WTC11 (cell line): Measurements from ENCODE around the gene MYLK3.

Source experiments
- CREB1 ChIP-seq: sonication (generic); formaldehyde crosslinking; IDR thresholded peaks from 2 replicates; pipeline ENCODE4 v1.8.0; 2023; ENCODE audit warnings: mild to moderate bottlenecking, missing genetic modification reagents
- CTCF ChIP-seq: fragments of 200-600 bp; IDR thresholded peaks from 2 replicates; pipeline ENCODE4 v1.8.0; 2022; ENCODE audit warnings: antibody characterized with exemption
- TF ChIP-seq, protein P1 (sequence below): sonication (generic); formaldehyde crosslinking; IDR thresholded peaks from 2 replicates; pipeline ENCODE4 v1.8.1; 2023; ENCODE audit warnings: mild to moderate bottlenecking, moderate library complexity, missing genetic modification reagents
- TF ChIP-seq, protein P2 (sequence below): sonication (generic); formaldehyde crosslinking; IDR thresholded peaks from 2 replicates; pipeline ENCODE4 v1.8.0; 2022; ENCODE audit warnings: missing genetic modification reagents
- TF ChIP-seq, protein P3 (sequence below): sonication (generic); formaldehyde crosslinking; IDR thresholded peaks from 2 replicates; pipeline ENCODE4 v1.8.1; 2023; ENCODE audit warnings: mild to moderate bottlenecking, missing genetic modification reagents, borderline replicate concordance
- TF ChIP-seq, protein P4 (sequence below): sonication (generic); formaldehyde crosslinking; IDR thresholded peaks from 2 replicates; pipeline ENCODE4 v1.8.0; 2022; ENCODE audit warnings: mild to moderate bottlenecking, missing genetic modification reagents

DNA sequence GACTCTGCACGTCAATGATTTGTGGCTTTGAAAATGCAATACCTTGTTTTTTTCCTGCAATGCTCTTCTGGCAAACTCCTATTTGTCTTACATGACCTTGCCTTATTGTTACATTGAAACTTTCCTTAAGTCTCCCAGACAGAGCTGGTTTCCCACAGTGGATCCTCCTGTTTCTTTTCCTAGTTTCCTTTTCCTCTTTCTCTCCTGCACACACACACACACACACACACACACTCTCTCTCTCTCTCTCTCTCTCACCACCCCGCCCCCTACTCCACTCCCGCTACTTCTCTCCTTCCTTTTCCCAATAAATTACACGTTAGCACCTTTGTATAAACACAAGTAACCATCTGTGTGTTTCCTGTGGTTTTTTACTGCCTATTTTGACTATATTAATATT is 56.4 kb downstream of the MYLK3 start:
- TF ChIP-seq CTCF (no peak), CREB1 (CRISPR knock-in tag) (no peak)
- TF ChIP-seq, protein P1, sequence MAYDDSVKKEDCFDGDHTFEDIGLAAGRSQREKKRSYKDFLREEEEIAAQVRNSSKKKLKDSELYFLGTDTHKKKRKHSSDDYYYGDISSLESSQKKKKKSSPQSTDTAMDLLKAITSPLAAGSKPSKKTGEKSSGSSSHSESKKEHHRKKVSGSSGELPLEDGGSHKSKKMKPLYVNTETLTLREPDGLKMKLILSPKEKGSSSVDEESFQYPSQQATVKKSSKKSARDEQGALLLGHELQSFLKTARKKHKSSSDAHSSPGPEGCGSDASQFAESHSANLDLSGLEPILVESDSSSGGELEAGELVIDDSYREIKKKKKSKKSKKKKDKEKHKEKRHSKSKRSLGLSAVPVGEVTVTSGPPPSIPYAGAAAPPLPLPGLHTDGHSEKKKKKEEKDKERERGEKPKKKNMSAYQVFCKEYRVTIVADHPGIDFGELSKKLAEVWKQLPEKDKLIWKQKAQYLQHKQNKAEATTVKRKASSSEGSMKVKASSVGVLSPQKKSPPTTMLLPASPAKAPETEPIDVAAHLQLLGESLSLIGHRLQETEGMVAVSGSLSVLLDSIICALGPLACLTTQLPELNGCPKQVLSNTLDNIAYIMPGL (CRISPR knock-in tag) = no peak
- TF ChIP-seq, protein P2, sequence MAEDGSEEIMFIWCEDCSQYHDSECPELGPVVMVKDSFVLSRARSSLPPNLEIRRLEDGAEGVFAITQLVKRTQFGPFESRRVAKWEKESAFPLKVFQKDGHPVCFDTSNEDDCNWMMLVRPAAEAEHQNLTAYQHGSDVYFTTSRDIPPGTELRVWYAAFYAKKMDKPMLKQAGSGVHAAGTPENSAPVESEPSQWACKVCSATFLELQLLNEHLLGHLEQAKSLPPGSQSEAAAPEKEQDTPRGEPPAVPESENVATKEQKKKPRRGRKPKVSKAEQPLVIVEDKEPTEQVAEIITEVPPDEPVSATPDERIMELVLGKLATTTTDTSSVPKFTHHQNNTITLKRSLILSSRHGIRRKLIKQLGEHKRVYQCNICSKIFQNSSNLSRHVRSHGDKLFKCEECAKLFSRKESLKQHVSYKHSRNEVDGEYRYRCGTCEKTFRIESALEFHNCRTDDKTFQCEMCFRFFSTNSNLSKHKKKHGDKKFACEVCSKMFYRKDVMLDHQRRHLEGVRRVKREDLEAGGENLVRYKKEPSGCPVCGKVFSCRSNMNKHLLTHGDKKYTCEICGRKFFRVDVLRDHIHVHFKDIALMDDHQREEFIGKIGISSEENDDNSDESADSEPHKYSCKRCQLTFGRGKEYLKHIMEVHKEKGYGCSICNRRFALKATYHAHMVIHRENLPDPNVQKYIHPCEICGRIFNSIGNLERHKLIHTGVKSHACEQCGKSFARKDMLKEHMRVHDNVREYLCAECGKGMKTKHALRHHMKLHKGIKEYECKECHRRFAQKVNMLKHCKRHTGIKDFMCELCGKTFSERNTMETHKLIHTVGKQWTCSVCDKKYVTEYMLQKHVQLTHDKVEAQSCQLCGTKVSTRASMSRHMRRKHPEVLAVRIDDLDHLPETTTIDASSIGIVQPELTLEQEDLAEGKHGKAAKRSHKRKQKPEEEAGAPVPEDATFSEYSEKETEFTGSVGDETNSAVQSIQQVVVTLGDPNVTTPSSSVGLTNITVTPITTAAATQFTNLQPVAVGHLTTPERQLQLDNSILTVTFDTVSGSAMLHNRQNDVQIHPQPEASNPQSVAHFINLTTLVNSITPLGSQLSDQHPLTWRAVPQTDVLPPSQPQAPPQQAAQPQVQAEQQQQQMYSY (CRISPR knock-in tag) = no peak
- TF ChIP-seq, protein P3, sequence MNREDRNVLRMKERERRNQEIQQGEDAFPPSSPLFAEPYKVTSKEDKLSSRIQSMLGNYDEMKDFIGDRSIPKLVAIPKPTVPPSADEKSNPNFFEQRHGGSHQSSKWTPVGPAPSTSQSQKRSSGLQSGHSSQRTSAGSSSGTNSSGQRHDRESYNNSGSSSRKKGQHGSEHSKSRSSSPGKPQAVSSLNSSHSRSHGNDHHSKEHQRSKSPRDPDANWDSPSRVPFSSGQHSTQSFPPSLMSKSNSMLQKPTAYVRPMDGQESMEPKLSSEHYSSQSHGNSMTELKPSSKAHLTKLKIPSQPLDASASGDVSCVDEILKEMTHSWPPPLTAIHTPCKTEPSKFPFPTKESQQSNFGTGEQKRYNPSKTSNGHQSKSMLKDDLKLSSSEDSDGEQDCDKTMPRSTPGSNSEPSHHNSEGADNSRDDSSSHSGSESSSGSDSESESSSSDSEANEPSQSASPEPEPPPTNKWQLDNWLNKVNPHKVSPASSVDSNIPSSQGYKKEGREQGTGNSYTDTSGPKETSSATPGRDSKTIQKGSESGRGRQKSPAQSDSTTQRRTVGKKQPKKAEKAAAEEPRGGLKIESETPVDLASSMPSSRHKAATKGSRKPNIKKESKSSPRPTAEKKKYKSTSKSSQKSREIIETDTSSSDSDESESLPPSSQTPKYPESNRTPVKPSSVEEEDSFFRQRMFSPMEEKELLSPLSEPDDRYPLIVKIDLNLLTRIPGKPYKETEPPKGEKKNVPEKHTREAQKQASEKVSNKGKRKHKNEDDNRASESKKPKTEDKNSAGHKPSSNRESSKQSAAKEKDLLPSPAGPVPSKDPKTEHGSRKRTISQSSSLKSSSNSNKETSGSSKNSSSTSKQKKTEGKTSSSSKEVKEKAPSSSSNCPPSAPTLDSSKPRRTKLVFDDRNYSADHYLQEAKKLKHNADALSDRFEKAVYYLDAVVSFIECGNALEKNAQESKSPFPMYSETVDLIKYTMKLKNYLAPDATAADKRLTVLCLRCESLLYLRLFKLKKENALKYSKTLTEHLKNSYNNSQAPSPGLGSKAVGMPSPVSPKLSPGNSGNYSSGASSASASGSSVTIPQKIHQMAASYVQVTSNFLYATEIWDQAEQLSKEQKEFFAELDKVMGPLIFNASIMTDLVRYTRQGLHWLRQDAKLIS (CRISPR knock-in tag) = no peak
- TF ChIP-seq, protein P4, sequence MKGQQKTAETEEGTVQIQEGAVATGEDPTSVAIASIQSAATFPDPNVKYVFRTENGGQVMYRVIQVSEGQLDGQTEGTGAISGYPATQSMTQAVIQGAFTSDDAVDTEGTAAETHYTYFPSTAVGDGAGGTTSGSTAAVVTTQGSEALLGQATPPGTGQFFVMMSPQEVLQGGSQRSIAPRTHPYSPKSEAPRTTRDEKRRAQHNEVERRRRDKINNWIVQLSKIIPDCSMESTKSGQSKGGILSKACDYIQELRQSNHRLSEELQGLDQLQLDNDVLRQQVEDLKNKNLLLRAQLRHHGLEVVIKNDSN (CRISPR knock-in tag) = no peak
